Naive thymus-derived CD8-positive, alpha-beta T cell (primary cell): ENCODE results near the gene SLC48A1. TPM values are rescaled to one million over a fixed set of nuclear protein-coding genes. Genes with fewer than 3 reads are reported as not detected.

Source experiments
- ATAC-seq, 2 donors: fragments of 150-1000 bp; cut with Tn5 transposase in 1 of 2; sonication (Bioruptor Pico), chemical (Tn5 transposase) in 1 of 2; 1 replicate in 1 of 2; 2 replicates in 1 of 2; pipeline ENCODE4 v1.10.0; 2021; ENCODE audit warnings: mild to moderate bottlenecking in 2 of 2, moderate library complexity in 2 of 2
- POLR2A ChIA-PET: fragments of 350-600 bp; sonication (Branson Sonifier 250); formaldehyde crosslinking; loops from one replicate; lab custom pipeline; 2021; ENCODE audit warnings: antibody characterized with exemption; lab: Charles Lee
- DNase-seq, 10 donors: peaks; one replicate each; pipeline versions ENCODE4 v3.0.0 to v3.0.0-alpha.2; 2020 to 2022
- H3K27ac Mint-ChIP-seq, 10 donors: one replicate each; pipeline ENCODE4 v1.8.0; 2020 to 2022; ENCODE audit warnings: mild to moderate bottlenecking in 10 of 10, mixed read lengths in 10 of 10, moderate library complexity in 4 of 10, inconsistent platforms in 1 of 10
- H3K27me3 Mint-ChIP-seq, 5 donors: one replicate each; pipeline ENCODE4 v1.8.0; 2021 to 2022; ENCODE audit warnings: mixed read lengths in 5 of 5
- H3K36me3 Mint-ChIP-seq, 3 donors: one replicate each; pipeline ENCODE4 v1.8.0; 2020 to 2022; ENCODE audit warnings: mixed read lengths in 3 of 3, mild to moderate bottlenecking in 2 of 3, inconsistent platforms in 1 of 3
- H3K4me1 Mint-ChIP-seq, 4 donors: one replicate each; pipeline ENCODE4 v1.8.0; 2021 to 2022; ENCODE audit warnings: mixed read lengths in 4 of 4
- H3K4me3 Mint-ChIP-seq, 10 donors: one replicate each; pipeline ENCODE4 v1.8.0; 2020 to 2022; ENCODE audit warnings: mild to moderate bottlenecking in 10 of 10, mixed read lengths in 10 of 10, moderate library complexity in 6 of 10, inconsistent platforms in 1 of 10
- H3K9me3 Mint-ChIP-seq, 9 donors: one replicate each; pipeline ENCODE4 v1.8.0; 2020 to 2022; ENCODE audit warnings: mixed read lengths in 9 of 9, mild to moderate bottlenecking in 3 of 9, inconsistent platforms in 1 of 9, moderate library complexity in 1 of 9
- polyA plus RNA-seq, 3 donors: library from polyadenylated mRNA; unstranded; fragments of 300-500 nt; fragmentation: Illumina TruSeq; gene quantifications; one replicate each; pipeline ENCODE4 v1.2.3, GENCODE V29; 2021
- total RNA-seq, 8 experiments: library from RNA in 2 of 8; stranded (reverse) in 2 of 8; gene quantifications; one replicate each; pipeline ENCODE4 v1.2.3 and lab custom pipeline; 2021 to 2026

The SLC48A1 gene
- total and polyA plus RNA-seq, 5 experiments from 2014 or later, result 9.4 to 12.8 (median 11.5) TPM

GRCh38 chr12:47763481-47764346 is 9.3 kb upstream of the SLC48A1 start:
- Mint-ChIP-seq H3K9me3 (no peaks in the 10 kb centered on the region), H3K4me3 (no peak overlapping the region), H3K36me3 (no peaks in the 10 kb centered on the region), H3K27me3 (no peaks in the 10 kb centered on the region), H3K27ac (peak overlapping the region in 4 of 10 donors; percentile 9 to 22 (median 16)), H3K4me1 (peaks cover 18 to 36% (median 33%) of the 10 kb centered on the region in 4 donors)
- POLR2A ChIA-PET, result no interaction called here
- DNase-seq, result no peak
- no peak for ATAC-seq

- POLR2A ChIA-PET, result interaction anchor here (0.6 to 1.8 kb wide), 10 partner anchors 9 to 71 kb away, joined by 3 to 10 read pairs (median 5); partner anchors contain the start of gene HDAC7
- Mint-ChIP-seq H3K4me3 (peak overlapping the region in 8 of 10 donors; percentile 39 to 67 (median 46)), H3K4me1 (peaks cover 18 to 30% (median 26%) of the 10 kb centered on the region in 4 donors), H3K27me3 (no peaks in the 10 kb centered on the region), H3K27ac (peak overlapping the region in 8 of 10 donors; percentile 8 to 88 (median 58)), H3K9me3 (no peaks in the 10 kb centered on the region), H3K36me3 (no peaks in the 10 kb centered on the region)
- peak in 7 of 10 donors; percentile 13 to 43 (median 27) for DNase-seq
- ATAC-seq, result peak; percentile 71 to 77
Observed at GRCh38 chr12:47766502-47767215, 6.4 kb upstream of the SLC48A1 start.

GRCh38 chr12:47767216-47767724 is 5.8 kb upstream of the SLC48A1 start:
- peak overlapping the region in 7 of 10 donors; percentile 3 to 88 (median 44) for H3K27ac Mint-ChIP-seq
- H3K4me1 Mint-ChIP-seq, result peaks cover 18 to 30% (median 27%) of the 10 kb centered on the region in 4 donors
- no peaks in the 10 kb centered on the region for H3K9me3 Mint-ChIP-seq
- ATAC-seq, result peak; percentile 68 to 81
- POLR2A ChIA-PET, result interaction anchor here (0.7 to 1.8 kb wide), 8 partner anchors 9 to 57 kb away, joined by 3 to 10 read pairs (median 5); no protein-coding TSS in a partner anchor
- DNase-seq, result peak; percentile 51 to 86 (median 60)
- H3K36me3 Mint-ChIP-seq, result no peaks in the 10 kb centered on the region
- peak overlapping the region in 1 of 10 donors; percentile 46 for H3K4me3 Mint-ChIP-seq
- H3K27me3 Mint-ChIP-seq, result no peaks in the 10 kb centered on the region

GRCh38 chr12:47768323-47768811 is 4.7 kb upstream of the SLC48A1 start:
- no peaks in the 10 kb centered on the region for H3K27me3 Mint-ChIP-seq
- no peak overlapping the region for H3K27ac Mint-ChIP-seq
- ATAC-seq (no peak), DNase-seq (no peak)
- no peak overlapping the region for H3K4me3 Mint-ChIP-seq
- no peaks in the 10 kb centered on the region for H3K9me3 Mint-ChIP-seq
- H3K4me1 Mint-ChIP-seq, result peaks cover 21 to 32% (median 31%) of the 10 kb centered on the region in 4 donors
- POLR2A ChIA-PET, result interaction anchor here (1.6 kb wide), 1 partner anchor 12 kb away, joined by 4 read pairs; no protein-coding TSS in a partner anchor
- H3K36me3 Mint-ChIP-seq, result no peaks in the 10 kb centered on the region

GRCh38 chr12:47769234-47770085 is 3.6 kb upstream of the SLC48A1 start:
- no peaks in the 10 kb centered on the region for H3K9me3 Mint-ChIP-seq
- ATAC-seq (no peak), DNase-seq (no peak)
- H3K4me1 Mint-ChIP-seq, result peaks cover 21 to 42% (median 34%) of the 10 kb centered on the region in 4 donors
- no peak overlapping the region for H3K4me3 Mint-ChIP-seq
- POLR2A ChIA-PET, result interaction anchor here (0.6 to 1.6 kb wide), 3 partner anchors 11 to 35 kb away, joined by 3 to 4 read pairs (median 3); no protein-coding TSS in a partner anchor
- H3K27me3 Mint-ChIP-seq, result no peaks in the 10 kb centered on the region
- H3K36me3 Mint-ChIP-seq, result no peaks in the 10 kb centered on the region
- H3K27ac Mint-ChIP-seq, result no peak overlapping the region

GRCh38 chr12:47770086-47770726 is 2.8 kb upstream of the SLC48A1 start:
- peaks cover 23 to 43% (median 37%) of the 10 kb centered on the region in 4 donors for H3K4me1 Mint-ChIP-seq
- H3K4me3 Mint-ChIP-seq, result no peak overlapping the region
- no peak overlapping the region for H3K27ac Mint-ChIP-seq
- ATAC-seq (no peak), DNase-seq (no peak)
- no peaks in the 10 kb centered on the region for H3K27me3 Mint-ChIP-seq
- no peaks in the 10 kb centered on the region for H3K36me3 Mint-ChIP-seq
- POLR2A ChIA-PET, result interaction anchor here (0.6 to 1.6 kb wide), 3 partner anchors 10 to 34 kb away, joined by 3 to 4 read pairs (median 3); no protein-coding TSS in a partner anchor
- no peaks in the 10 kb centered on the region for H3K9me3 Mint-ChIP-seq

- DNase-seq (no peak), ATAC-seq (no peak)
- Mint-ChIP-seq H3K9me3 (no peaks in the 10 kb centered on the region), H3K27me3 (no peaks in the 10 kb centered on the region), H3K4me3 (peak overlapping the region in 3 of 10 donors; percentile 38 to 89 (median 58)), H3K27ac (no peak overlapping the region), H3K4me1 (peaks cover 16 to 38% (median 30%) of the 10 kb centered on the region in 4 donors), H3K36me3 (no peaks in the 10 kb centered on the region)
- POLR2A ChIA-PET, result interaction anchor here (2.6 to 3.6 kb wide), 2 partner anchors 29 to 67 kb away, joined by 12 to 18 read pairs; no protein-coding TSS in a partner anchor
Observed at GRCh38 chr12:47771304-47771703, 1.7 kb upstream of the SLC48A1 start.

GRCh38 chr12:47772094-47772660 is 861 bp upstream of the SLC48A1 start:
- no peaks in the 10 kb centered on the region for H3K27me3 Mint-ChIP-seq
- POLR2A ChIA-PET, result interaction anchor here (1.3 to 3.6 kb wide), 5 partner anchors 13 to 67 kb away, joined by 5 to 18 read pairs (median 8); partner anchors contain the start of genes RAPGEF3 and RPAP3
- peak overlapping the region; percentile 76 to 90 (median 85) for H3K4me3 Mint-ChIP-seq
- ATAC-seq (no peak), DNase-seq (no peak)
- H3K36me3 Mint-ChIP-seq, result no peaks in the 10 kb centered on the region
- H3K9me3 Mint-ChIP-seq, result no peaks in the 10 kb centered on the region
- peak overlapping the region in 8 of 10 donors; percentile 6 to 88 (median 80) for H3K27ac Mint-ChIP-seq
- H3K4me1 Mint-ChIP-seq, result peaks cover 12 to 33% (median 21%) of the 10 kb centered on the region in 4 donors

- Mint-ChIP-seq H3K4me1 (peaks cover 7 to 30% (median 18%) of the 10 kb centered on the region in 4 donors), H3K27ac (peak overlapping the region in 8 of 10 donors; percentile 41 to 88 (median 80)), H3K27me3 (no peaks in the 10 kb centered on the region), H3K36me3 (no peaks in the 10 kb centered on the region), H3K4me3 (peak overlapping the region; percentile 76 to 90 (median 85)), H3K9me3 (no peaks in the 10 kb centered on the region)
- DNase-seq (no peak), ATAC-seq (no peak)
- POLR2A ChIA-PET, result interaction anchor here (0.7 to 3.6 kb wide), 9 partner anchors 14 to 186 kb away, joined by 3 to 18 read pairs (median 5); partner anchors contain the start of genes RAPGEF3 and RPAP3
Observed at GRCh38 chr12:47772738-47773061, 338 bp upstream of the SLC48A1 start.

GRCh38 chr12:47773858-47774580 is 981 bp downstream of the SLC48A1 start:
- POLR2A ChIA-PET, result interaction anchor here (0.5 to 3.6 kb wide), 6 partner anchors 15 to 58 kb away, joined by 3 to 18 read pairs (median 4); partner anchors contain the start of gene RAPGEF3

More at GRCh38 chr12:47773858-47774580, 981 bp downstream of the SLC48A1 start:
- H3K4me3 Mint-ChIP-seq, result peak overlapping the region; percentile 80 to 92 (median 86)
- H3K36me3 Mint-ChIP-seq, result no peaks in the 10 kb centered on the region
- no peaks in the 10 kb centered on the region for H3K9me3 Mint-ChIP-seq
- H3K27me3 Mint-ChIP-seq, result no peaks in the 10 kb centered on the region
- H3K4me1 Mint-ChIP-seq, result peaks cover 11 to 34% (median 25%) of the 10 kb centered on the region in 4 donors
- ATAC-seq (no peak), DNase-seq (no peak)
- peak overlapping the region; percentile 49 to 88 (median 73) for H3K27ac Mint-ChIP-seq
